A549 (cell line): ENCODE results near the gene DZIP3. TPM values are rescaled to one million over a fixed set of nuclear protein-coding genes. Genes with fewer than 3 reads are reported as not detected.
"Not testable (repeated sequence)": the region's sequence is repeated elsewhere in the genome, so short reads cannot be mapped to it uniquely, and the experiment has no call there.

Experiments used
- ATAC-seq, 2 experiments: fragments of 200-7000 bp in 1 of 2; fragments of >200 bp in 1 of 2; cut with Nextera tagmentation in 1 of 2; cut with Tn5 transposase in 1 of 2; 3 replicates each; pipeline versions ENCODE4 v1.8.0 to v1.9.1; 2018 to 2020; ENCODE audit warnings: mild to moderate bottlenecking in 1 of 2, moderate library complexity in 1 of 2
- CTCF ChIA-PET: fragments of 300-600 bp; sonication (Branson Sonifier 250); formaldehyde crosslinking; extraction: SDS; loops from one replicate; lab custom pipeline; 2021; ENCODE audit warnings: antibody characterized with exemption, inconsistent platforms; lab: Yijun Ruan, JAX
- POLR2A ChIA-PET: fragments of 350-600 bp; formaldehyde crosslinking; extraction: SDS; loops from one replicate; lab custom pipeline; 2021; ENCODE audit warnings: antibody characterized with exemption, inconsistent platforms; lab: Yijun Ruan, JAX
- DNase-seq, 2 experiments: peaks; one replicate each; pipeline versions ENCODE4 v3.0.0 to v3.0.0-alpha.2; 2011 to 2016; ENCODE audit warnings: low read depth in 1 of 2, low spot score in 1 of 2
- FAIRE-seq: peaks from 2 replicates; lab custom pipeline; 2011; peaks lifted over from hg19 to GRCh38; lab: Jason Lieb, UNC
- H3K27ac ChIP-seq, 2 experiments: fragments of >200 bp; sonication (Bioruptor Twin); formaldehyde crosslinking; 3 replicates each; pipeline ENCODE4 v1.5.1; 2016 to 2017
- H3K4me1 ChIP-seq: fragments of >200 bp; sonication (Bioruptor Twin); formaldehyde crosslinking; 3 replicates; pipeline ENCODE4 v1.6.1; 2016
- H3K4me2 ChIP-seq: fragments of >200 bp; sonication (Bioruptor Twin); formaldehyde crosslinking; 3 replicates; pipeline ENCODE4 v1.6.1; 2016
- H3K4me3 ChIP-seq: fragments of >200 bp; sonication (Bioruptor Twin); formaldehyde crosslinking; 3 replicates; pipeline ENCODE4 v1.5.1; 2016
- H3K9me3 ChIP-seq: fragments of >200 bp; sonication (Bioruptor Twin); formaldehyde crosslinking; 3 replicates; pipeline ENCODE4 v1.6.1; 2016
- CBX2 ChIP-seq: fragments of 200-600 bp; sonication (generic); IDR thresholded peaks from 2 replicates; pipeline ENCODE4 v1.6.1; 2016; ENCODE audit warnings: low read depth, mild to moderate bottlenecking, borderline replicate concordance
- EHMT2 ChIP-seq: fragments of 200-600 bp; sonication (generic); IDR thresholded peaks from 2 replicates; pipeline ENCODE4 v1.6.1; 2016; ENCODE audit warnings: antibody characterized with exemption, low read depth, mild to moderate bottlenecking, moderate library complexity
- EP300 ChIP-seq, 2 experiments: fragments of >200 bp; sonication (Bioruptor Twin); formaldehyde crosslinking; IDR thresholded peaks; 2 replicates in 1 of 2; 3 replicates in 1 of 2; pipeline ENCODE4 v1.6.1; 2016 to 2017
- FOXS1 ChIP-seq: fragments of 250-450 bp; sonication (Bioruptor Pico); IDR thresholded peaks from 2 replicates; pipeline ENCODE4 v1.5.0; 2020; ENCODE audit warnings: mild to moderate bottlenecking, moderate library complexity
- GATA3 ChIP-seq: IDR thresholded peaks from 2 replicates; pipeline ENCODE4 v1.6.1; 2012; ENCODE audit warnings: borderline replicate concordance
- HEYL ChIP-seq: fragments of 250-450 bp; sonication (Bioruptor Pico); IDR thresholded peaks from 2 replicates; pipeline ENCODE4 v1.8.0; 2021; ENCODE audit warnings: mild to moderate bottlenecking, moderate library complexity
- HOXA7 ChIP-seq: fragments of 250-450 bp; sonication (Bioruptor Pico); IDR thresholded peaks from 2 replicates; pipeline ENCODE4 v1.5.0; 2020; ENCODE audit warnings: mild to moderate bottlenecking, moderate library complexity
- HOXB13 ChIP-seq: fragments of 250-450 bp; sonication (Bioruptor Pico); IDR thresholded peaks from 2 replicates; pipeline ENCODE4 v1.5.0; 2020; ENCODE audit warnings: low read depth, mild to moderate bottlenecking, moderate library complexity
- JUN ChIP-seq, 2 experiments: fragments of >200 bp; sonication (Bioruptor Twin); formaldehyde crosslinking; IDR thresholded peaks; 2 replicates in 1 of 2; 3 replicates in 1 of 2; pipeline ENCODE4 v1.6.1; 2016 to 2017
- KDM1A ChIP-seq: fragments of 200-600 bp; sonication (generic); IDR thresholded peaks from 2 replicates; pipeline ENCODE4 v1.6.1; 2016; ENCODE audit warnings: low read depth, mild to moderate bottlenecking
- MAFK ChIP-seq: fragments of 450-650 bp; IDR thresholded peaks from 2 replicates; pipeline ENCODE4 v1.6.1; 2014; ENCODE audit not compliant: partially characterized antibody
- NPAS2 ChIP-seq: fragments of 250-450 bp; sonication (Bioruptor Pico); IDR thresholded peaks from 2 replicates; pipeline ENCODE4 v1.8.0; 2022; ENCODE audit warnings: mild to moderate bottlenecking, moderate library complexity, borderline replicate concordance
- PHF8 ChIP-seq: fragments of 200-600 bp; sonication (generic); IDR thresholded peaks from 2 replicates; pipeline ENCODE4 v1.6.1; 2016; ENCODE audit warnings: low read depth, mild to moderate bottlenecking, antibody characterized with exemption, moderate library complexity, borderline replicate concordance
- RAD21 ChIP-seq, 2 experiments: fragments of >200 bp in 1 of 2; sonication (Bioruptor Twin) in 1 of 2; formaldehyde crosslinking in 1 of 2; IDR thresholded peaks in 1 of 2; conservative IDR thresholded peaks in 1 of 2; 2 replicates in 1 of 2; 3 replicates in 1 of 2; pipeline ENCODE4 v1.6.1; 2012 to 2018; ENCODE audit warnings: inconsistent platforms in 1 of 2
- RARB ChIP-seq: fragments of 250-450 bp; sonication (Bioruptor Pico); IDR thresholded peaks from 2 replicates; pipeline ENCODE4 v1.8.0; 2021; ENCODE audit warnings: mild to moderate bottlenecking, moderate library complexity
- RCOR1 ChIP-seq: fragments of 150-350 bp; IDR thresholded peaks from 2 replicates; pipeline ENCODE4 v1.6.1; 2014; ENCODE audit warnings: antibody characterized with exemption, low read length, low read depth
- SMC3 ChIP-seq: fragments of >200 bp; sonication (Bioruptor Twin); formaldehyde crosslinking; IDR thresholded peaks from 3 replicates; pipeline ENCODE4 v1.6.1; 2018; ENCODE audit warnings: inconsistent platforms
- SREBF2 ChIP-seq: fragments of 450-650 bp; IDR thresholded peaks from 2 replicates; pipeline ENCODE4 v1.6.1; 2014; ENCODE audit warnings: mild to moderate bottlenecking, moderate library complexity
- ZFP36 ChIP-seq: fragments of 450-650 bp; IDR thresholded peaks from 2 replicates; pipeline ENCODE4 v1.6.1; 2014; ENCODE audit warnings: borderline replicate concordance; ENCODE audit not compliant: partially characterized antibody
- WGBS: methylation state at CpG from one replicate; pipeline ENCODE4 v1.1.6; 2017; ENCODE audit errors: missing lambda C conversion rate; 5-methylcytosine and 5-hydroxymethylcytosine counted together
- polyA plus RNA-seq, 4 experiments: library from polyadenylated mRNA; depleted of rRNA in 3 of 4; stranded (reverse); fragments of >200 nt; fragmentation: RNase III in 1 of 4; extraction: RNeasy Plus Mini Kit Qiagen cat#74134 plus additional on column Dnase treatment in 1 of 4; gene quantifications; 2 replicates in 3 of 4; 3 replicates in 1 of 4; pipeline ENCODE4 v1.2.3, GENCODE V29; 2011 to 2017
- TF ChIP-seq, protein P1 (sequence below): fragments of >200 bp; sonication (Bioruptor Twin); formaldehyde crosslinking; IDR thresholded peaks from 3 replicates; pipeline ENCODE4 v1.5.1; 2016
- TF ChIP-seq, protein P2 (sequence below): fragments of >200 bp; sonication (Bioruptor Twin); formaldehyde crosslinking; IDR thresholded peaks from 2 replicates; pipeline ENCODE4 v1.6.1; 2016
- TF ChIP-seq, protein P3 (sequence below): fragments of 250-450 bp; sonication (Bioruptor Pico); IDR thresholded peaks from 2 replicates; pipeline ENCODE4 v1.5.0; 2021; ENCODE audit warnings: mild to moderate bottlenecking, moderate library complexity, borderline replicate concordance

The DZIP3 gene
- polyA plus RNA-seq, 2 of the 4 experiments (the other 2 are of a cell fraction), result 8.1 to 22.2 TPM

DNA sequence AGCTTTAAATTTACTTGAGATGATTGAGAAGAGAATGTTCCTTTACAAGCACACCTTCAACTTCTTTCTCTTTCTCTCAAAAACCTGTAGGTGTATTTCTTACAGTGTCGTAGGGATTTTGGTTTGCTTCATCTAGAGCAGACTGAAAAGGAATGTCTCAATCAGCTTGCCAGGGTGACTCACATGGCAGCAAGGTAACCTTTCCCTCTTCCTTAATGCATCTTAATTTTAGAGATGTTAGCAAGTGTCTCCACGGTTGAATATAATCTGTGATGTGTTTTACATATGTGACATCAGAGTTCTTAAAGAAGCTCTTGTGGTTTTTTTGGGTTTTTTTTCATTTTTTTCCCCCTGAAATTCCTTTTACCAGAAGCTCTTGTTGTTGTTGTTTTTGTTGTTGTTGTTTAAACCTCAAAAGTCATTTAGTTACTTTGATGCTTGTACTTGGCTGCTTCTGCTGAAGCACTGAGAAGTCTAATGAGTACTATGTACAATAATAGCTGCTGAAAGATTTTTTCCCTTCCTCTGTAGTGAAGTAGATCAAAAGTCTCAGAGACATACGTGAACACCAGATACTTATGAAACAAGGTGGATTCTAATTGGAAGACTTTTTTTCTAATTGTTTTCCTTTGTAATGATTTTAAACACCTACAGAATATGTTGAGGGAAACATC lies 84.6 kb downstream of the DZIP3 start:
- no peak for ATAC-seq

DNA sequence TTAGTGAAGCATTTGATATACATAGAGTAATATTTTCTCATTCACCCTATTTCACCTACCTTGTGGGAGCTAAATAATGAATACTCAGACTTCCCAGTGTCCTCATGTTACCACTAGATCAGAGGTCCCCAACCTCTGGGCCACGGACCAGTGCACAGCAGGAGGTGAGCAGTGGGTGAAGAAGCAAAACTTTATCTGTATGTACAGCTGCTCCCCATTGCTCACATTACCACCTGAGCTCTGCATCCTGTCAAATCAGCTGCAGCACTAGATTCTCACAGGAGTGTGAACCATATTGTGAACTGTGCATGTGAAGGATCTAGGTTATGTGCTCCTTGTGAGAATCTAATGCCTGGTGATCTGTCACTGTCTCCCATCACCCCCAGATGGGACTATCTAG lies 88.3 kb downstream of the DZIP3 start:
- Histone ChIP-seq H3K4me1 (no peaks in the 10 kb centered on the region), H3K9me3 (no peaks in the 10 kb centered on the region), H3K4me2 (no peak overlapping the region), H3K4me3 (no peak overlapping the region), H3K27ac (no peak overlapping the region)
- CTCF ChIA-PET, result interaction anchor here (1.0 to 1.5 kb wide), 3 partner anchors 10 to 237 kb away, joined by 3 to 6 read pairs (median 3); no protein-coding TSS in a partner anchor
- TF ChIP-seq FOXS1 (no peak), CBX2 (no peak), KDM1A (no peak), EHMT2 (no peak), RCOR1 (no peak), SMC3 (no peak), PHF8 (no peak), HOXA7 (CRISPR knock-in tag) (no peak), HEYL (CRISPR knock-in tag) (no peak)
- TF ChIP-seq, protein P1, sequence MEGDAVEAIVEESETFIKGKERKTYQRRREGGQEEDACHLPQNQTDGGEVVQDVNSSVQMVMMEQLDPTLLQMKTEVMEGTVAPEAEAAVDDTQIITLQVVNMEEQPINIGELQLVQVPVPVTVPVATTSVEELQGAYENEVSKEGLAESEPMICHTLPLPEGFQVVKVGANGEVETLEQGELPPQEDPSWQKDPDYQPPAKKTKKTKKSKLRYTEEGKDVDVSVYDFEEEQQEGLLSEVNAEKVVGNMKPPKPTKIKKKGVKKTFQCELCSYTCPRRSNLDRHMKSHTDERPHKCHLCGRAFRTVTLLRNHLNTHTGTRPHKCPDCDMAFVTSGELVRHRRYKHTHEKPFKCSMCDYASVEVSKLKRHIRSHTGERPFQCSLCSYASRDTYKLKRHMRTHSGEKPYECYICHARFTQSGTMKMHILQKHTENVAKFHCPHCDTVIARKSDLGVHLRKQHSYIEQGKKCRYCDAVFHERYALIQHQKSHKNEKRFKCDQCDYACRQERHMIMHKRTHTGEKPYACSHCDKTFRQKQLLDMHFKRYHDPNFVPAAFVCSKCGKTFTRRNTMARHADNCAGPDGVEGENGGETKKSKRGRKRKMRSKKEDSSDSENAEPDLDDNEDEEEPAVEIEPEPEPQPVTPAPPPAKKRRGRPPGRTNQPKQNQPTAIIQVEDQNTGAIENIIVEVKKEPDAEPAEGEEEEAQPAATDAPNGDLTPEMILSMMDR, result no peak
- TF ChIP-seq, protein P2, sequence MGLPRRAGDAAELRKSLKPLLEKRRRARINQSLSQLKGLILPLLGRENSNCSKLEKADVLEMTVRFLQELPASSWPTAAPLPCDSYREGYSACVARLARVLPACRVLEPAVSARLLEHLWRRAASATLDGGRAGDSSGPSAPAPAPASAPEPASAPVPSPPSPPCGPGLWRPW, result no peak
- DNase-seq (no peak), ATAC-seq (no peak), FAIRE-seq (no peak)
- POLR2A ChIA-PET, result no interaction called here
- 42% methylated on average over 1 of the region's 1 CpG for whole genome bisulfite sequencing

More for the DNA sequence above, 84.6 kb downstream of the DZIP3 start:
- Histone ChIP-seq H3K27ac (no peak overlapping the region), H3K4me3 (no peak overlapping the region), H3K4me2 (no peak overlapping the region), H3K9me3 (no peaks in the 10 kb centered on the region), H3K4me1 (no peaks in the 10 kb centered on the region)
- FAIRE-seq, result no peak
- DNase-seq, result no peak
- 63% methylated on average over 3 of the region's 3 CpGs for WGBS
- no peak for TF ChIP-seq SREBF2
- TF ChIP-seq GATA3, result no peak
- POLR2A ChIA-PET, result no interaction called here
- CTCF ChIA-PET, result interaction anchor here (0.6 to 1.6 kb wide), 4 partner anchors 9 to 241 kb away, joined by 3 to 6 read pairs (median 3); no protein-coding TSS in a partner anchor

DNA sequence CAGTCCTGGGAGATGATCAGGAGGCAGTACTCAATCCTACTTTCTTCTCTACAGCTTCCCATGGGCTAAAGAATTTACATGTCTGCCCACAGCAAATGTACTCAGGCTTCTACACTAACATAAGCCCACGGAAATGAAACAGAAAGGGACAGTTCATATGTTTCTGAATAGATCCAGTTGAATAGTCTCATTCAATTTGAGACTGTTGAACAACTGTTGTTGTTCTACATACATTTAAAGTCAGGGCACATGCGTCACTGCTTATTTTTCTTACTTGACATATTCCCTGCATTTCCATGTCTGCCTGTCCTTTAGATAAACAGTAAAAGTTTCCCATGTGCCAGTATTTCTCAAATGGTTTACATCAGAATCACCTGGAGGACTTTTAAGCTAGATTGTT lies 102.8 kb downstream of the DZIP3 start:
- H3K9me3 ChIP-seq, H3K4me1 ChIP-seq, DNase-seq, H3K4me2 ChIP-seq, H3K27ac ChIP-seq, H3K4me3 ChIP-seq, CTCF ChIA-PET, POLR2A ChIA-PET, ATAC-seq: not testable (repeated sequence)
- peak; percentile 92 for FAIRE-seq
- 60% methylated on average over 2 of the region's 2 CpGs for WGBS

DNA sequence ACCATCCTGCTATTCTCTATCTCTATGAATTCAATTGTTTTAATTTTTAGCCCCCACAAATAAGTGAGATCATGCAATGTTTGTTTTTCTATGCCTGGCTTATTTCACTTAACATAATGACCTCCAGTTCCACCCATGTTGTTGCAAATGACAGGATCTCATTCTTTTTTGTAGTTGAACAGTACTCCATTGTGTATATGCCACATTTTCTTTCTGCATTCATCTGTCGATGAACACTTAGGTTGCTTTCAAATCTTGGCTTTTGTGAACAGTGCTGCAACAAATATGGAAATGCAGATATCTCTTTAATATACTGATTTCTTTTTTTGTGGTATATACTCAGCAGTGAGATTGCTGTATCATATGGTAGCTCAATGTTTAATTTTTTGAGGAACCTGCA lies 108.9 kb downstream of the DZIP3 start:
- ChIA-PET CTCF (no interaction called here), POLR2A (no interaction called here)
- no peaks in the 10 kb centered on the region for H3K9me3 ChIP-seq
- no peak overlapping the region for H3K4me2 ChIP-seq
- no peak for ATAC-seq
- no peak overlapping the region for H3K4me3 ChIP-seq
- FAIRE-seq, result no peak
- no peaks in the 10 kb centered on the region for H3K4me1 ChIP-seq
- 43% methylated on average over 1 of the region's 1 CpG for WGBS
- H3K27ac ChIP-seq, result no peak overlapping the region
- DNase-seq, result no peak
- TF ChIP-seq SREBF2 (no peak), NPAS2 (CRISPR knock-in tag) (no peak), RAD21 (conservative IDR thresholded peaks at IDR 0.05 in 1 of 2, IDR thresholded peaks at IDR 0.05 in 1 of 2) (no peak), HOXB13 (CRISPR knock-in tag) (no peak), JUN (IDR thresholded peaks at IDR 0.05) (no peak), HOXA7 (CRISPR knock-in tag) (no peak), RARB (CRISPR knock-in tag) (no peak), PHF8 (no peak), ZFP36 (no peak), MAFK (no peak), EHMT2 (no peak), EP300 (IDR thresholded peaks at IDR 0.05) (no peak), RCOR1 (no peak)
- TF ChIP-seq, protein P3, sequence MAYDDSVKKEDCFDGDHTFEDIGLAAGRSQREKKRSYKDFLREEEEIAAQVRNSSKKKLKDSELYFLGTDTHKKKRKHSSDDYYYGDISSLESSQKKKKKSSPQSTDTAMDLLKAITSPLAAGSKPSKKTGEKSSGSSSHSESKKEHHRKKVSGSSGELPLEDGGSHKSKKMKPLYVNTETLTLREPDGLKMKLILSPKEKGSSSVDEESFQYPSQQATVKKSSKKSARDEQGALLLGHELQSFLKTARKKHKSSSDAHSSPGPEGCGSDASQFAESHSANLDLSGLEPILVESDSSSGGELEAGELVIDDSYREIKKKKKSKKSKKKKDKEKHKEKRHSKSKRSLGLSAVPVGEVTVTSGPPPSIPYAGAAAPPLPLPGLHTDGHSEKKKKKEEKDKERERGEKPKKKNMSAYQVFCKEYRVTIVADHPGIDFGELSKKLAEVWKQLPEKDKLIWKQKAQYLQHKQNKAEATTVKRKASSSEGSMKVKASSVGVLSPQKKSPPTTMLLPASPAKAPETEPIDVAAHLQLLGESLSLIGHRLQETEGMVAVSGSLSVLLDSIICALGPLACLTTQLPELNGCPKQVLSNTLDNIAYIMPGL (CRISPR knock-in tag), result no peak
- TF ChIP-seq, protein P2, result no peak
- TF ChIP-seq, protein P1, result no peak
